Mucosa of rectum (tissue), 2 donors: Measurements from ENCODE around the gene MT1H.

ENCODE experiments used
- H3K27ac ChIP-seq, 2 donors: one replicate each; pipeline ENCODE4 v1.7.0; 2013; ENCODE audit warnings: inconsistent platforms in 2 of 2, low read depth in 2 of 2, low read length in 2 of 2
- H3K27me3 ChIP-seq, 2 donors: one replicate each; pipeline ENCODE4 v1.7.0; 2013; ENCODE audit warnings: low read length in 2 of 2; ENCODE audit not compliant: control insufficient read depth in 2 of 2, insufficient read depth in 2 of 2
- H3K36me3 ChIP-seq, 2 donors: one replicate each; pipeline ENCODE4 v1.7.0; 2013; ENCODE audit warnings: low read length in 2 of 2; ENCODE audit not compliant: control insufficient read depth in 2 of 2, insufficient read depth in 2 of 2
- H3K4me1 ChIP-seq, 2 donors: one replicate each; pipeline ENCODE4 v1.7.0; 2013; ENCODE audit warnings: low read length in 2 of 2, mild to moderate bottlenecking in 1 of 2; ENCODE audit not compliant: control insufficient read depth in 2 of 2, insufficient read depth in 2 of 2
- H3K4me3 ChIP-seq, 2 donors: one replicate each; pipeline ENCODE4 v1.7.0; 2013; ENCODE audit warnings: low read length in 2 of 2
- H3K9ac ChIP-seq, 2 donors: one replicate each; pipeline ENCODE4 v1.7.0; 2013; ENCODE audit warnings: low read length in 2 of 2, low read depth in 1 of 2, mild to moderate bottlenecking in 1 of 2
- H3K9me3 ChIP-seq, 2 donors: one replicate each; pipeline ENCODE4 v1.7.0; 2013; ENCODE audit warnings: low read length in 2 of 2; ENCODE audit not compliant: control insufficient read depth in 2 of 2
- donor health status: healthy.
- donor health status: Normal muscosa, but diverticular disease.

Gene MT1H

GRCh38 chr16:56635441-56635967 lies 34.1 kb upstream of the MT1H start:
- no peak overlapping the region for H3K9ac ChIP-seq
- H3K36me3 ChIP-seq: no peaks in the 10 kb centered on the region
- H3K9me3 ChIP-seq: no peaks in the 10 kb centered on the region
- no peak overlapping the region for H3K27ac ChIP-seq
- H3K4me1 ChIP-seq: peaks cover 16 to 18% of the 10 kb centered on the region in 2 donors
- H3K4me3 ChIP-seq: peak overlapping the region in 1 of 2 donors; percentile 26
- peaks cover 29 to 35% of the 10 kb centered on the region in 2 donors for H3K27me3 ChIP-seq

DNA sequence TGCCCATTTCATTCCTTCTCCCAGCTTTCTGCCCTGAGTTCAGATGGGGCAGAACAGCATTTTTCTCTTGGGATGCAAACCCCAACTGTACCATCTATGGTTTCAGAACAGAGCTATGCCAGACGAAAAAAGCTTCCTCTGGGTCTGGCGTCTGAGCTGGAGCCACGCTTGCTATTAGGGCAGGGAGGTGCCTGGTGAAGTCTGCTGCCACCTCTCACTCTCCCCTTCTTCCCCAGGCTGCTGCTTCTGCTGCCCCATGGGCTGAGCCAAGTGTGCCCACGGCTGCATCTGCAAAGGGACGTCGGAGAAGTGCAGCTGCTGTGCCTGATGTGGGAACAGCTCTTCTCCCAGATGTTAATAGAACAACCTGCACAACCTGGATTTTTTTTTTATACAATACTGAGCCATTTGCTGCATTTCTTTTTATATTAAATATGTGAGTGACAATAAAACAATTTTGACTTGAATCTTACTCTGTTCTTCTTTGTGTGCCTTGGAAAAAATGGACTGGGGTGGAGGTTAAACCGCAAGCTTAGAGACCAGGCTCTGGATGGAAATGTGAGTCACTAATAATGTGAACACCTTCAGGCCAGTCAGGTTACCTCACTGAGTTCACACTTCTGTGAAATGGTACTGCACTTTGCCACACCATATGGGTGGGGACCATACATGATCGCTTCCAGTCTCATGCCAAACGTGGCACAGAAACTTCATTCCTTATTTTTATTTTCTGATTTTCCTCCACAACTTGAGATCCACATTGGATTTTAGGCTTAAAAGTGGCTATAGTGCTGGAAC lies 32.8 kb upstream of the MT1H start:
- peaks cover 15 to 18% of the 10 kb centered on the region in 2 donors for H3K4me1 ChIP-seq
- H3K27ac ChIP-seq: no peak overlapping the region
- no peaks in the 10 kb centered on the region for H3K36me3 ChIP-seq
- no peak overlapping the region for H3K4me3 ChIP-seq
- H3K9ac ChIP-seq: no peak overlapping the region
- peaks cover 29 to 38% of the 10 kb centered on the region in 2 donors for H3K27me3 ChIP-seq
- H3K9me3 ChIP-seq: no peaks in the 10 kb centered on the region

GRCh38 chr16:56637814-56638750 lies 31.5 kb upstream of the MT1H start, which contains the start of gene MT1A:
MT1A (plus strand) TSS chr16:56638666; CDS start chr16:56638739, 73 bp downstream.
- Histone ChIP-seq H3K36me3 (no peaks in the 10 kb centered on the region), H3K4me3 (peak within 1 kb of the TSS; percentile 67 to 77), H3K9ac (peak within 1 kb of the TSS; percentile 54 to 83)

GRCh38 chr16:56639045-56639444 lies 30.6 kb upstream of the MT1H start:
- Histone ChIP-seq H3K4me3 (no peak overlapping the region), H3K9ac (peak overlapping the region in 1 of 2 donors; percentile 33), H3K27ac (peak overlapping the region in 1 of 2 donors; percentile 40), H3K4me1 (peaks cover 23 to 25% of the 10 kb centered on the region in 2 donors), H3K9me3 (no peaks in the 10 kb centered on the region), H3K36me3 (no peaks in the 10 kb centered on the region), H3K27me3 (peaks cover 22 to 32% of the 10 kb centered on the region in 2 donors)

More at GRCh38 chr16:56637814-56638750, 31.5 kb upstream of the MT1H start, which contains the start of gene MT1A:
- Histone ChIP-seq H3K4me1 (peaks cover 18% of the 10 kb centered on the region in 2 donors), H3K27ac (peak within 1 kb of the TSS in 1 of 2 donors; percentile 44), H3K27me3 (peaks cover 23 to 36% of the 10 kb centered on the region in 2 donors), H3K9me3 (no peaks in the 10 kb centered on the region)

DNA sequence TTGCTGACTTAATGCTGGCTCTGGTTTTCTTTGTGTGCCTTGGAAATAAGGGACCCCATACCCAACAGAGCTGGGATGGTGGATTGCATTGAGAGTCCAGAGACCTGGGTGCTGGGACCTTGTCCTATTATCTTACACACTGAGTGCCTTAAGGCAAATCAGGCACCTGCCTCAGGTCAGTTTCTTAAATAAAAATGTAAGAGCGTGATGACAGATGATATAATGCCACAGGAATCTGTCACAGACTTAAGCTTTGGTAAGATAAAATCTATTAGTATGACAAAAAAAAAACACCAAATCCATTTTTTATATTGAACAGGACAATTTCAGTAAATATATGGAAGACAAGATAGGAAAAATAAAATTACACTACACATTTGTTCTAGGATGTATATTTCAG lies 29.5 kb upstream of the MT1H start:
- H3K27me3 ChIP-seq: peaks cover 18 to 27% of the 10 kb centered on the region in 2 donors
- no peaks in the 10 kb centered on the region for H3K9me3 ChIP-seq
- H3K9ac ChIP-seq: no peak overlapping the region
- no peaks in the 10 kb centered on the region for H3K36me3 ChIP-seq
- H3K4me3 ChIP-seq: no peak overlapping the region
- H3K4me1 ChIP-seq: peaks cover 24 to 25% of the 10 kb centered on the region in 2 donors
- H3K27ac ChIP-seq: no peak overlapping the region

DNA sequence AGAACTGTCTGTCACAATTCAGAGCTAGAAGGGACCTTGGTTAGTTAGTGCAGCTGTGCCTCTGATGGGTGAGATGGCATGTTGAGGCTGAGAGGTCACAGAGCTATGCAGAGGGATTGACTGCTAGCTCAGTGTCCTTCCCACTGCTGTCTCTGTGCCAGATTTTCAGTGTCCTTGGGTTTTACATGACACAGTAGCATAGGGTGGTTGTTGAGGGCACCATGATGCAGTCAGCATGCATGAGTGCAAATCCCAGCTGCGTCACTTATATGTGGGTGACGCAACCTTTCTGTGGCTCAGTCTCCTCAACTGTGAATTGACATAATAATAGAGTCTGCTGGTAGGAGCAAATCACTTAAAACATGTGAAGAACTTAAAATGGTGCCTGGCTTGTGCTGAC lies 28.4 kb upstream of the MT1H start:
- no peaks in the 10 kb centered on the region for H3K9me3 ChIP-seq
- H3K9ac ChIP-seq: no peak overlapping the region
- no peak overlapping the region for H3K4me3 ChIP-seq
- peaks cover 24 to 25% of the 10 kb centered on the region in 2 donors for H3K4me1 ChIP-seq
- peaks cover 15 to 22% of the 10 kb centered on the region in 2 donors for H3K27me3 ChIP-seq
- no peaks in the 10 kb centered on the region for H3K36me3 ChIP-seq
- no peak overlapping the region for H3K27ac ChIP-seq

DNA sequence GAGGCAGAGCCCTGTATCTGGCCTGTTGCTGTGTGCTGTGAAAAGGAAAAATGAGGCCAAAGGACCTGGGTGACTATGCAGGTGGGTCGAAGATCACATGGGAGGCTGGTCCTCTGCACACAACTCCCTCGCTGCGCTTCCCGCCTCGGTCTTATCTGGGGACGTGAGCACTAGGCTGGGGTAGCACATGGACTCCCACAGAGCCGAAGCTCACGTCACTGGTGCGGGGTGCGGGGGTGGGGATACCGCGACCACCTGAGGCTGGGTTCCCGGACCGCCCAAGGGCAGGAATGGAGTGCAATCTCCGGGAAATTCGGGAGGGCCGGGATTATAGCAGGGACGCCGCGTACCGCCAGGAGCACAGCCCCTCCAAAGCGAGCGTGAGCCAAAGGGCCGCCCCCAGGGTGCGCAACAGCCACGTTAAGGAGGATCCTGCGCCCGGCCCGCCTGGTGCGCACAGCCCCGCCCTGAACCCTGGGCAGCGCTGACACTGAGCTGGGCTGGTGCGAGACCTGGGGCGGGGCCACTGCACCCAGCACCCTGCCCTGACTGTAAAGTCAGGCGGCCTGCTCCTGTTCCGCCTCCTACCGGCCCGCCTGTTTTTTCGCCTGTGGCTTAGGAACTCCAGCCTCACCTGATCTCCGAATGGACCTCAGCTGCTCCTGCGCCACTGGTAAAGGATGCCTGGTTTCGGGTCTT lies 26.4 kb upstream of the MT1H start:
- peak overlapping the region; percentile 6 to 49 for H3K27ac ChIP-seq
- peaks cover 3 to 16% of the 10 kb centered on the region in 2 donors for H3K27me3 ChIP-seq
- peak overlapping the region; percentile 72 for H3K9ac ChIP-seq
- no peaks in the 10 kb centered on the region for H3K36me3 ChIP-seq
- H3K4me1 ChIP-seq: peaks cover 26 to 33% of the 10 kb centered on the region in 2 donors
- peak overlapping the region; percentile 57 to 63 for H3K4me3 ChIP-seq
- H3K9me3 ChIP-seq: no peaks in the 10 kb centered on the region

DNA sequence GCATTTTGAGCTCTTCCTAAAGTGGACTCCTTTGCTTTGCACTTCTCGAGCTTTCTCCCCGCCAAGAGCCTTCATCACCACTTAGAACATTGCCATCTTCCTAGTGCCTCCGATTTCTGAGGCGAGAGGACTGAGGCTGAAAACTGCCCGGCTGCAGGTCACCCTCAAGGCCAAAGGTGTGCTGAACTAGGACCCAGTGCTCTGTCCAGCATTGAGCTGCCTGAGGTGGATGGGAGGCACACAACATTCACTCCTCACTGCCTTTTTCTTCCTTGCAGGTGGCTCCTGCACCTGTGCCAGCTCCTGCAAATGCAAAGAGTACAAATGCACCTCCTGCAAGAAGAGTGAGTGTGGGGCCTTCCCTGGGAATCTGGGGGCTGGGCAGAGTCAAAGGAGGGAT lies 25.8 kb upstream of the MT1H start:
- peak overlapping the region; percentile 4 to 32 for H3K27ac ChIP-seq
- H3K27me3 ChIP-seq: peaks cover 3 to 16% of the 10 kb centered on the region in 2 donors

GRCh38 chr16:56645311-56645710 lies 24.3 kb upstream of the MT1H start:
- H3K27ac ChIP-seq: no peak overlapping the region
- no peaks in the 10 kb centered on the region for H3K36me3 ChIP-seq
- peaks cover 0 to 16% of the 10 kb centered on the region in 2 donors for H3K27me3 ChIP-seq
- no peak overlapping the region for H3K4me3 ChIP-seq
- no peaks in the 10 kb centered on the region for H3K9me3 ChIP-seq
- no peak overlapping the region for H3K9ac ChIP-seq
- peaks cover 32 to 35% of the 10 kb centered on the region in 2 donors for H3K4me1 ChIP-seq

More for the DNA sequence above, 25.8 kb upstream of the MT1H start:
- peaks cover 26 to 33% of the 10 kb centered on the region in 2 donors for H3K4me1 ChIP-seq
- H3K36me3 ChIP-seq: no peaks in the 10 kb centered on the region
- peak overlapping the region in 1 of 2 donors; percentile 57 for H3K4me3 ChIP-seq
- H3K9me3 ChIP-seq: no peaks in the 10 kb centered on the region
- peak overlapping the region; percentile 72 for H3K9ac ChIP-seq
